Activated effector memory CD4-positive, alpha-beta T cell treated with Interleukin-2 at 50 U/mL for 16 hours (primary cell): ENCODE data around the gene CADM1.

Experiments used
- DNase-seq: peaks from one replicate; pipeline ENCODE4 v3.0.0-alpha.2; 2020

Gene CADM1

DNA sequence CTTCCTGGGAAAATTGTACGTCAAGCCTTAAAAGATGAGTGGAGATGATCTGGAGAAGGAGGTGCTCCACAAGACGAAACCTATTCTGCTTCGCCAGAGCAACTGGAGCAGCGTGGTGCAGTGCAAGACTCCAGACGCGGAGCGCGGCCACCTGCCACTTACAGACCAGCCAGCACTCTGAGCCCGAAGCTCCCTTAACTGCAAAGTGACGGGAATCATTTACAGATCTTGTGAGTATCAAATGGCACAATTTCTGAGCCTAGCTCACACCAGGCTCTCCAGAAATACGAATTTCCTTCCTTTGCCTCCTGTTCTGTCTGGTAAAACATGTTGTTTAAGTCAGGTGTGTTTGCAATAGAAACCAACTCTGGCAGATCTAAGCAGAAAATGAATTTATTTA, 369.3 kb downstream of the CADM1 start:
- DNase-seq, result no peak

DNA sequence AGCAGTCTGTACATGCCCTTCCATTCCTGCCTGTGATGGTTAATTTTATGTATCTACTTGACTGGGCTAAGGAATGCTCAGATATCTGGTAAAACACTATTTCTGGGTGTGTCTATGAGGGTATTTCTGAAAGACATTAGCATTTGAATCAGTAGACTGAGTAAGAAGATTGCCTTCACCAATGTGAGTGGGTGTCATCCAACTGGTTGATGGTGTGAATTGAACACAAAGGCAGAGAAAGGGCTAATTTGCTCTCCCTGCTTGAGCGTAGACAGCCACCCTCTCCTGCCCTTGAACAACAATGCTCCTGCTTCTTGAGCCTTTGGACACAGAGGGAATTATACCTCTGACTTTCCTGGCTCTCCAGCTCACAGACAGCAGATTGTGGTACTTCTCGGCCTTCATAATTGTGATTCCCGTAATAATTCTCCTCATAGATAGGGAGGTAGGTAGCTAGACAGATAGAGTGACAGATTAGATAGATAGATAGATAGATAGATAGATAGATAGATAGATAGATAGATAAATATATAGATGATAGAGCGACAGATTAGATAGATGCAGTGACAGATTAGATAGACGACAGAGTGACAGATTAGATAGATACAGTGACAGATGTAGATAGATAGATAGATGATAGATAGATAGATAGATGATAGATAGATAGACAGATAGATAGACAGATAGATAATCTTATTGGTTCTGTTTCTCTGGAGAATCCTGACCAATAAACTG, 370.6 kb downstream of the CADM1 start:
- DNase-seq, result no peak

DNA sequence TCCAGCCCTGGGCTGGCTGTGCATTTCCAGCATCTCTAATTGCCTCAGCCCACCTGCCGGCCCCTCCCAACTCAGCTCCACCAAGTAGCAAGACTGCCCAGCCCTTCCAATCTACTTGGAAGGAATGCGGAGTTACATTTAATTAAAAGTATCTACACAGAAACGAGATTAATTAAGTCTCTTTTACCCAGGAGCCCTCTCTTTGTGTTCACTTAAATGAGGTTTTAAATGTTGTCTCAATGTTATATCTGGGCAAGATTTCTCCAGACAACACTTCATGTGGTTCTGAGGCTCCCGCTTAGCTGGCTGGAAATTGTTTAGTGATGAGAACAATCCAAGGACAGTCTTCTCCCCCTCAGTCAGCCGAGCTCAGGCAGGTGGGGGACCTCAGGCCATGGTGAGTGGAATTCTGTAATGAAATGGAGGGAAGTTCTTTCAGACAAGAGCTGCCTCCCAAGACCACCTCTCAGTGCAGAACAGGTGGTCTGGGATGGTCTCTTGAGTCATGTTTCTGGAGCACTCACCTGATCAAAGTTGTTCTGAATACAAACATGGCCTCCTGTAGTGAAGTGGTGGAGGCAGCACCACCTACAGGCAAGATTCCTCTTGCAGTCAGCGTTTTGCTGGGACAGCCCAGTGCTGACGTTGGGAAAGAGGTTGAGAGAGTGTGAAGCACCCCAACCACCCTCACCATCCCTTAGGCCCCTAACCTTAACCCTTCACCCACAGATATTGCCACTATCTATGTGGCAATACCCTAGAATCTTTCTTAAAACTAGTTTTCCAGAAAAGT, 371.6 kb downstream of the CADM1 start:
- no peak for DNase-seq

DNA sequence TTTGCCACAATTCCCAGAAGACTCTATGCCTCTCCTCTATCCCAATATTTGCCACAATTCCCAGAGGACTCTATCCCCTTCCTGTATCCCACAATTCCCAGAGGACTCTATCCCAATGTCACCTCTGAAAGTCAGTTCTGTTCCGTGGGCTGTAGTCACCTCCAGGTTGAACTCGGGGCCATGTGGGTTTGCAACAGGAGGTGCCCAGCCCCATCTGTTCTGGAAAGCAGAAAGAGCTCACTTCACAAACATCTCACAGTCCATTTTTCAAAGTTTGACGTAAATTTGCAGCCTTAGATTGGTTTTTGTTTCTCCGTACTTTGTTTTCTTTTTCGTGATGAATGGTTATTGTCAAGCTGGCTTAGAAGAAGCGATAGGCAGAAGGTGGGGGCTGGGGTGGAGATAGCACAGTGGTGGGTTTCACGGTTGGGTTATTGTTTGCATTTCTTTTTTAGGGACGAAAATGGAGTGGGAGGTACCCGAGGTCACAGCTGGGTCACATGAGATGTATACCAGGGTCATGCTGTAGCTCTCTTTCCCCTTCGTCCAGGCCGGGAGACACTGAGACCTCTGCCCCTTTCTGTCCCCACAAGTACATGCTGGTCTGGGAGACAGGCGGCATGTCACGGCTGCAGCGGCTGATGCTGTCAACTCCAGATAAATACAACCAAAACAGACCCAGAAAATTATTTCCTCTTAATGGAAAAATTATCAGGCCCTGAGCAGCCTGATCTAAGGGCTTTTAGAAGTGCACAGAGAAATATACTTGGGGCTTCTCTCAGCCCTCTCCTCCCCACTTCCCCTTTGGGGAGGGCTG, 374.5 kb downstream of the CADM1 start:
- no peak for DNase-seq

DNA sequence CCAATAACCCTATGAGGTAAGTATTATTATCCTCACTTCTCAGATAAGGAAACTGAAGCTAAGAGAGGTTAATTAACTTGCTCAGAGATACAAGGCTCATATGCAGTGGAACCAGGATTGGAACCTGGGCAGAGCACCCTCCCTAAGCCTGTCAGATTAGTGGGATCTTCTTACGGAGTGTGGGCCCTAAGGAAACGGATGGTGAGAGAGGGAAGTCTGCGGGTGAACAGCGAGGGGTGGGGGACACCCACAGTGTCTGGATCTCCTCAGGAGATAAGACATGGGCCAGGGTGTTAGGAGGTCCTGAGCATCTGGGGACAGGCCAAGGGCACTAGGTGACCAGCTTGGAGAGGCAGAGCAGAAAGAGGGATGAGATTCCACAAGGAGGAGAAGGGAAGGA, 376.0 kb downstream of the CADM1 start:
- DNase-seq, result no peak

DNA sequence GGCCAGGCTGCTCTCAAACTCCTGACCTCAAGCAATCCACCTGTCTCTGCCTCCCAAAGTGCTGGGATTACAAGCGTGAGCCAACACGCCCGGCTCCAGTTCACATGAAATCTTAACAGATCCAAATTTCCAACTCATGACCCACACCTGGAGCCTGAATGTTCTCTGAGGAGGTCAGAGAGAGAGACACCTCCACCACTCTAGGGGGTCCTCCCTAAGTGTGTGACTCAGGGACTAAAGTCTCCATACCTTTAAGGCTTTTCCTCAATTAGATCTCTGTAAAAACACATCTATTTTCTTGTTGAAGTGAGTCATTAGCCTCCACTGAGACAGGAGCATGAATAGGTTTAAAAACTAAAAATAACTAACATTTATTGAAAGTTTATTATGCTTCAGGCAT, 376.4 kb downstream of the CADM1 start:
- no peak for DNase-seq

DNA sequence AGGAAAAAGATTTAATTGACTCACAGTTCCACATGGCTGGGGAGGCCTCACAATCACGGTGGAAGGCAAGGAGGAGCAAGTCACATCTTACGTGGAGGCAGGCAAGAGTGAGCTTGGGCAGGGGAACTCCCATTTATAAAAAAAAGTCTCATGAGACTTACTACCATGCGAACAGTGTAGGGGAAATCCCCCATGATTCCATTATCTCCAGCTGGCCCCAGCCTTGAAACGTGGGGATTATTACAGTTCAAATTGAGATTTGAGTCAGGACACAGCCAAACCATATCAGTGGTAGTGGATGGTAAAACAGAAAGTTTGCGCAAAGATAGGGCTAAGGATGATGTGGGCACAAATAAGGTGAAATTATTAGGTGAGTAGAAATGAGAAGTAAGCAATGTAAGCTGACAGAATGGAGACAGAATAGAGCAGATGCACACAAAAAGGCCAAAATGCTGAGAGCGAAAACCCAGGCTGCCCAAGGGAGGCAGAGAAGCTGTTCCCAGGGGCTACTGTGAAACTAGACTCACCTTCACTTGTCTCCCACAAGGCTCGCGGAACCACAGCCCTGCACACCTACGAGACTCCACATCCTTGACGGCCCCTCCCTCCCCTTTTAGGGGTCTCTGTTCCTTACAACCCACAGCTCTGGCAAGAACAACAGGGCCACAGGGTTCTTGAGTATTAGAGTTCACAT, 377.6 kb downstream of the CADM1 start:
- DNase-seq, result no peak

DNA sequence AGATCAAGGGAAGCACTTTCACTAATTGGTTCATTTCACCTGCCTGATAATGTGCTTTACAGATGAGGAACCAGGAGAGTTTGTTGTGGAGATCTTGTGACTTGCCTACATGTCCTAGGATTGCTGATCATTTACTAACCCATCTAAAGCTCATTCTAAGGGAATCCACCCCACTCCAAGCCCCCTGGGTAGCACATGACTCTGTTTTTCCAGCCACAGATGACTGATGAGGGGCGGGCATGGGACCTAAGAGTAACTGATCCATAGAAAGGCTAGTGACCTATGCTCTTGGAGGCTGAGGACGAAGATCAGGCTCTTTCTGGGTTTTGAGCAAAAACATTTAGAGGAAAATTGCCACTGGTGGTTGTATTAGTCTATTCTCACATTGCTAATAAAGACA, 378.1 kb downstream of the CADM1 start:
- DNase-seq, result no peak

DNA sequence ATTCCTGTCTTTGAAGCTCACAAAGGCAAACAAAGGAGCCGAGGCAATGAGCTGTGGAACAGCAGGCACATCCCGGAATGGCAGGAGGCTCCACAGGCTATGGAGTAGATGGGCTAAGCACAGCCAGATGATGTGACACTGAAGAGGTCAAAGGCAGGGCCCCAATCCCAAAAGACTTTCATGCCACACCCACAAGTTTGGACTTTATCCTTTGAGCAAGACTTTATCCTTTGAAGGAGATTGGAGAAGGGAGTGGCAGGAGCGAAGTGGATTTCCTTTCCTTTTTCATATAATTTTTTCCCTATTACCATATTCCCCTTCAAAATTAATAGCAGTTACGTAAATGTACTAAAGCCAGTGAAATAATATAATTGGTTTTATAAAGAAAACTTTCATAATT, 379.4 kb downstream of the CADM1 start:
- DNase-seq, result no peak

DNA sequence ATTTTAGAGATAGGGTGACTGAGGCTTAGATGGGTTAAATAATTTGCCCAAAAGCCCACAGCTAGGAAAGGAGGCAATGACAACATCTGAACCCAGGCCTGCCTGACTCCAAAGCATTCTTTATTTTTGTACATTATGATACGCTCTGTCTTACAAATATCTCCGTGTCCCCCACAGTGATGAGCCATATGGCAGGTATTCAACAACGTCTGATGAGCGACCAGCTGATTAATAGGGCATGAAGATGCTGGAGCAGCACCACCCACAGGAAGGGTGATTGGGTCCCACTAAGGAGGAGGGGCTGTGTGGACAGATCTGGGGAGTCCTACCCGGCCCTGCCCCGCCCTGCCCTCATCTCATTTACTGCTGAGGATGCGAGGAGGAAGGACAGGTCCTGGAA, 380.6 kb downstream of the CADM1 start:
- no peak for DNase-seq

DNA sequence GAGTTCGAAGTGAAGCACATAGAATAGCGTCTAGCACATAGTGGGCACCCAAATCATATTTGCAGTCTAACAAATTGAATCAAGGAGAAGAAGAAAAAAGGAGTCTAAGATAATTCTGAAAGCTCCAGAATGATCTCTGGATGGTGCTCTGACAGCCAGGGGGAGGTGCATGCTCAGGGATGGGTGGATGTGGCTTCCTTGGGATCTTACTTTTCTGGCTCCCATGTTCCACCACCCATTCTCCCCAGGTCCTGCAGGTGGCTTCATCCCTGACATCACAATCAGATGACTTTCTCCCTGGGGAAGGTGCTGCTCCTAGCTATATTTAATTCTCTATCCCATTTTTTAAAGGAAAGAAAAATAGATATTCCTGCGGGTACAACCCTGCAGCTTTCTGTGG, 381.9 kb downstream of the CADM1 start:
- DNase-seq, result no peak
